ENCODE measurements around the gene TMTC2. TPM values are rescaled to one million over a fixed set of nuclear protein-coding genes. Genes with fewer than 3 reads are reported as not detected.
A peak's percentile ranks its signal among the peaks of the same experiment; 100 is the strongest.

Gene TMTC2
- total RNA-seq, 6 experiments from 2014 or later: 0.74 to 1.9 (median 0.96) TPM

DNA sequence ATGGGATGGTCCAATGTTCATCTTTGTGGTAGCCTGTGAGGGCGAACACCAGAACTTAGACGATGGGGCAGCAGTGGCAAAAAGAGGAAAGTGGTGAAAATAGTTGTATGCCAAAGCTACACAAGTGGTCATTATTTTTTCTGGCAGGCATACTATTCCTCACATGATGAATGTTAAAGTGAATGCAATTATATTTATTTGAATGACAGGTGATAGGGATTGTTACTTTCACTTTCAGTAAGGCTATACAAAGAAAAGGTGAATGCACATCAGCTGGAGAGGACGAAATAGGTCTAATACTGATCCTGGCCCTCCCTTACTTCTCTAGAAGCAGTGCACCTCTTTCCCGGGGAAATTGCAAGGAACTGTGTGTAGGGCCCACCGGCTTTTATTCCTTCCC lies 470.1 kb downstream of the TMTC2 start:
- DNase-seq (no peak), ATAC-seq (peak in 1 of 4 donors; percentile 30)
- Histone ChIP-seq H3K36me3 (no peaks in the 10 kb centered on the region), H3K27me3 (no peaks in the 10 kb centered on the region), H3K27ac (no peak overlapping the region), H3K4me3 (no peak overlapping the region), H3K4me1 (peaks cover 0 to 6% (median 0%) of the 10 kb centered on the region in 4 donors), H3K9me3 (no peaks in the 10 kb centered on the region)
- intact Hi-C loops (cut with DNase I): no loop called here
- TF ChIP-seq POLR2A (IDR thresholded peaks at IDR 0.05): no peak
- TF ChIP-seq, protein P1, sequence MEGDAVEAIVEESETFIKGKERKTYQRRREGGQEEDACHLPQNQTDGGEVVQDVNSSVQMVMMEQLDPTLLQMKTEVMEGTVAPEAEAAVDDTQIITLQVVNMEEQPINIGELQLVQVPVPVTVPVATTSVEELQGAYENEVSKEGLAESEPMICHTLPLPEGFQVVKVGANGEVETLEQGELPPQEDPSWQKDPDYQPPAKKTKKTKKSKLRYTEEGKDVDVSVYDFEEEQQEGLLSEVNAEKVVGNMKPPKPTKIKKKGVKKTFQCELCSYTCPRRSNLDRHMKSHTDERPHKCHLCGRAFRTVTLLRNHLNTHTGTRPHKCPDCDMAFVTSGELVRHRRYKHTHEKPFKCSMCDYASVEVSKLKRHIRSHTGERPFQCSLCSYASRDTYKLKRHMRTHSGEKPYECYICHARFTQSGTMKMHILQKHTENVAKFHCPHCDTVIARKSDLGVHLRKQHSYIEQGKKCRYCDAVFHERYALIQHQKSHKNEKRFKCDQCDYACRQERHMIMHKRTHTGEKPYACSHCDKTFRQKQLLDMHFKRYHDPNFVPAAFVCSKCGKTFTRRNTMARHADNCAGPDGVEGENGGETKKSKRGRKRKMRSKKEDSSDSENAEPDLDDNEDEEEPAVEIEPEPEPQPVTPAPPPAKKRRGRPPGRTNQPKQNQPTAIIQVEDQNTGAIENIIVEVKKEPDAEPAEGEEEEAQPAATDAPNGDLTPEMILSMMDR (IDR thresholded peaks at IDR 0.05): no peak
- WGBS (ENCODE audit: insufficient coverage, low coverage, low lambda C conversion rate, missing lambda C conversion rate): 89% methylated on average over 5 of the region's 5 CpGs

GRCh38 chr12:83157604-83158003 lies 470.9 kb downstream of the TMTC2 start:
- no peaks in the 10 kb centered on the region for H3K27me3 ChIP-seq
- intact Hi-C loops (cut with DNase I): no loop called here
- no peak overlapping the region for H3K27ac ChIP-seq
- H3K4me1 ChIP-seq: peaks cover 0 to 6% (median 0%) of the 10 kb centered on the region in 4 donors
- H3K4me3 ChIP-seq: no peak overlapping the region
- 24% methylated on average over 4 of the region's 4 CpGs for WGBS (ENCODE audit: insufficient coverage, low coverage, low lambda C conversion rate, missing lambda C conversion rate)
- H3K36me3 ChIP-seq: no peaks in the 10 kb centered on the region
- no peak for TF ChIP-seq POLR2A (IDR thresholded peaks at IDR 0.05)
- TF ChIP-seq, protein P1 (IDR thresholded peaks at IDR 0.05): no peak
- H3K9me3 ChIP-seq: no peaks in the 10 kb centered on the region
- DNase-seq (no peak), ATAC-seq (peak; percentile 11 to 73 (median 42))

DNA sequence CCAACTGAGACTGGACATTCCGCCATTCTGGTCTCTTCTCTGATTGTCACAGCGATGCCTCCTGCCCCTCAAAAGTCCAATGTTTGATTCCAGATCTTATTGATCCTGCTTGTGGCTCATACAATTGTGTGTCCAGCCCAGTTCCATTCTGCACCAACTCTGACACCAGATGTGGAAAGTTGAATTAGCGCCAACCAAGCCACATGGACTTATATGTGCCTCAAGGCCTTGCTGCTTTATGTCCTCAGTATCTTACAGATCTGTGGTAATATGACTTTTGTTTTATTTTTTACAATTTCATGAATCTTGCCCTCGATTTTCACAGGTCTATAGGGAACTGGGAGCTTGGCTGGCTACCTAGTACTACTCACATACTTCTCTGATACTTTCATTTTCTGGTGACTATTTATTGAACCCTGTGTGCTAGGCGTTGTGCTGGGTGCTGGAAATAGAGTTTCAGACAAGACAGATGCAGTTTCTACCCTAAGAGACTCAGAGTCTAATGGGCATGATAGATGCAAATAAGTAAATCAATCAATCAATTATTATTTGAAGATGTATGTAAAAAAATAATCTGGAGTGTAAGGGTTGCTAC lies 472.0 kb downstream of the TMTC2 start:
- TF ChIP-seq POLR2A (IDR thresholded peaks at IDR 0.05): no peak
- TF ChIP-seq, protein P1 (IDR thresholded peaks at IDR 0.05): no peak
- ATAC-seq: no peak
- WGBS (ENCODE audit: insufficient coverage, low coverage, low lambda C conversion rate, missing lambda C conversion rate): 73% methylated on average over 5 of the region's 5 CpGs

GRCh38 chr12:83161456-83161855 lies 474.8 kb downstream of the TMTC2 start:
- H3K27ac ChIP-seq: no peak overlapping the region
- peaks cover 0 to 6% (median 0%) of the 10 kb centered on the region in 4 donors for H3K4me1 ChIP-seq
- intact Hi-C loops (cut with DNase I): no loop called here
- DNase-seq: no peak
- H3K36me3 ChIP-seq: no peaks in the 10 kb centered on the region
- TF ChIP-seq, protein P1 (IDR thresholded peaks at IDR 0.05): no peak
- TF ChIP-seq POLR2A (IDR thresholded peaks at IDR 0.05): no peak
- no peaks in the 10 kb centered on the region for H3K9me3 ChIP-seq
- no peak overlapping the region for H3K4me3 ChIP-seq
- ATAC-seq: no peak
- WGBS (ENCODE audit: insufficient coverage, low coverage, low lambda C conversion rate, missing lambda C conversion rate): 71% methylated on average over 1 of the region's 1 CpG
- H3K27me3 ChIP-seq: no peaks in the 10 kb centered on the region

More for the DNA sequence above, 472.0 kb downstream of the TMTC2 start:
- Histone ChIP-seq H3K36me3 (no peaks in the 10 kb centered on the region), H3K4me3 (no peak overlapping the region), H3K27ac (no peak overlapping the region), H3K9me3 (no peaks in the 10 kb centered on the region), H3K4me1 (peaks cover 0 to 6% (median 0%) of the 10 kb centered on the region in 4 donors), H3K27me3 (no peaks in the 10 kb centered on the region)
- DNase-seq: no peak
- intact Hi-C loops (cut with DNase I): no loop called here
